GM12801 (cell line): ENCODE results near the gene MST1.

ENCODE experiments used
- CTCF ChIP-seq: IDR thresholded peaks from one replicate; pipeline ENCODE4 v1.5.1; 2011; ENCODE audit warnings: control low read depth; ENCODE audit not compliant: insufficient read length; ENCODE audit errors: extremely low read depth

The MST1 gene

GRCh38 chr3:49704629-49705028, 15.4 kb upstream of the MST1 start:
- no peak for TF ChIP-seq CTCF

- TF ChIP-seq CTCF = no peak
These were observed 14.7 kb upstream of the MST1 start for GRCh38 chr3:49703956-49704355.

- no peak for TF ChIP-seq CTCF
These were observed 14.2 kb upstream of the MST1 start for GRCh38 chr3:49703443-49703927.

- no peak for TF ChIP-seq CTCF
These were observed 13.4 kb upstream of the MST1 start for GRCh38 chr3:49702672-49703071.

GRCh38 chr3:49701388-49702077, 12.3 kb upstream of the MST1 start:
- TF ChIP-seq CTCF = no peak

GRCh38 chr3:49700453-49701128, 11.3 kb upstream of the MST1 start:
- no peak for TF ChIP-seq CTCF

GRCh38 chr3:49700014-49700413, 10.7 kb upstream of the MST1 start:
- TF ChIP-seq CTCF = no peak
